GM08714 (cell line): ENCODE results near the gene KIAA1549.
"Not testable (repeated sequence)": the region's sequence is repeated elsewhere in the genome, so short reads cannot be mapped to it uniquely, and the experiment has no call there.

Source experiments
- H3K4me3 ChIP-seq: fragments of 200-500 bp; sonication (Bioruptor generic); 2 replicates; pipeline ENCODE4 v1.5.1; 2014; ENCODE audit warnings: mild to moderate bottlenecking, low read length, inconsistent platforms
- ZNF274 ChIP-seq: IDR thresholded peaks from 2 replicates; pipeline ENCODE4 v1.6.1; 2012; ENCODE audit warnings: mild to moderate bottlenecking, low read depth, low read length

Gene KIAA1549

GRCh38 chr7:138802706-138803105 lies 178.5 kb downstream of the KIAA1549 start:
- no peak overlapping the region for H3K4me3 ChIP-seq
- no peak for TF ChIP-seq ZNF274

GRCh38 chr7:138801256-138801655 lies 179.9 kb downstream of the KIAA1549 start:
- H3K4me3 ChIP-seq: no peak overlapping the region
- no peak for TF ChIP-seq ZNF274

- H3K4me3 ChIP-seq: no peak overlapping the region
- TF ChIP-seq ZNF274: no peak
These were observed 181.7 kb downstream of the KIAA1549 start for GRCh38 chr7:138799336-138800000.

- no peak for TF ChIP-seq ZNF274
- H3K4me3 ChIP-seq: no peak overlapping the region
These were observed 182.4 kb downstream of the KIAA1549 start for GRCh38 chr7:138798836-138799235.

GRCh38 chr7:138797715-138798320 lies 183.4 kb downstream of the KIAA1549 start, which contains the start of the genes ATP6V0A4 and TMEM213:
Gene ATP6V0A4, minus strand, starts transcription at chr7:138798196. Its CDS starts 26,949 bp downstream, at chr7:138771247.
Gene TMEM213, plus strand, starts transcription at chr7:138797994. Its CDS starts 111 bp downstream, at chr7:138798105.
- no peak for TF ChIP-seq ZNF274
- no peak within 1 kb of the TSS for H3K4me3 ChIP-seq

GRCh38 chr7:138797046-138797445 lies 184.1 kb downstream of the KIAA1549 start:
- not testable (repeated sequence) for H3K4me3 ChIP-seq

GRCh38 chr7:138796038-138796615 lies 185.1 kb downstream of the KIAA1549 start:
- no peak overlapping the region for H3K4me3 ChIP-seq
- TF ChIP-seq ZNF274: no peak

- H3K4me3 ChIP-seq: no peak overlapping the region
- TF ChIP-seq ZNF274: no peak
These were observed 195.4 kb downstream of the KIAA1549 start for GRCh38 chr7:138785587-138786437.

- no peak for TF ChIP-seq ZNF274
- H3K4me3 ChIP-seq: no peak overlapping the region
These were observed 196.5 kb downstream of the KIAA1549 start for GRCh38 chr7:138784692-138785091.
